H1 (cell line): Measurements from ENCODE around the gene ROR1. TPM values are rescaled to one million over a fixed set of nuclear protein-coding genes. Genes with fewer than 3 reads are reported as not detected.

Experiments
- CTCF ChIA-PET: fragments of 300-600 bp; sonication (Branson Sonifier 250); formaldehyde crosslinking; loops from one replicate; lab custom pipeline; 2021; ENCODE audit not compliant: partially characterized antibody; lab: Charles Lee
- POLR2A ChIA-PET: fragments of 300-600 bp; sonication (Branson Sonifier 250); formaldehyde crosslinking; loops from one replicate; lab custom pipeline; 2021; ENCODE audit warnings: inconsistent platforms; ENCODE audit not compliant: partially characterized antibody; lab: Charles Lee
- DNase-seq, 2 experiments: peaks; one replicate each; pipeline versions ENCODE4 v3.0.0 to v3.0.0-alpha.2; 2010 to 2022; ENCODE audit warnings: low spot score in 2 of 2, low read depth in 1 of 2, mixed read lengths in 1 of 2
- FAIRE-seq: peaks from 2 replicates; lab custom pipeline; 2011; peaks lifted over from hg19 to GRCh38; lab: Jason Lieb, UNC
- H2AFZ ChIP-seq: 2 replicates; pipeline ENCODE4 v1.8.1; 2012; ENCODE audit warnings: low read length, inconsistent platforms
- H2AK5ac ChIP-seq: 2 replicates; pipeline ENCODE4 v1.6.1; 2013; ENCODE audit warnings: low read depth, low read length
- H2BK120ac ChIP-seq: replicated peaks from 2 replicates; pipeline ENCODE3; 2013; ENCODE audit warnings: low read depth, low read length, inconsistent platforms
- H2BK12ac ChIP-seq: 2 replicates; pipeline ENCODE4 v1.6.1; 2013; ENCODE audit warnings: low read depth, low read length
- H2BK15ac ChIP-seq: 2 replicates; pipeline ENCODE4 v1.6.1; 2013; ENCODE audit warnings: low read length
- H2BK20ac ChIP-seq: 2 replicates; pipeline ENCODE4 v1.6.1; 2013; ENCODE audit warnings: low read length
- H2BK5ac ChIP-seq: 2 replicates; pipeline ENCODE4 v1.6.1; 2013; ENCODE audit warnings: low read depth, low read length
- H3K14ac ChIP-seq: 2 replicates; pipeline ENCODE4 v1.6.1; 2013; ENCODE audit warnings: inconsistent platforms; ENCODE audit not compliant: insufficient read length
- H3K18ac ChIP-seq: 2 replicates; pipeline ENCODE4 v1.6.1; 2013; ENCODE audit warnings: low read length; ENCODE audit errors: extremely low read depth
- H3K23ac ChIP-seq: 2 replicates; pipeline ENCODE4 v1.6.1; 2013; ENCODE audit warnings: inconsistent platforms; ENCODE audit not compliant: insufficient read length
- H3K23me2 ChIP-seq: 2 replicates; pipeline ENCODE4 v1.6.1; 2013; ENCODE audit warnings: low read depth, low read length
- H3K27ac ChIP-seq: 2 replicates; pipeline ENCODE4 v1.6.1; 2011; ENCODE audit warnings: low read depth, low read length, inconsistent platforms
- H3K27me3 ChIP-seq, 4 experiments: replicated peaks in 1 of 4; 1 replicate in 1 of 4; 2 replicates in 3 of 4; pipeline versions ENCODE4 v1.6.1 to v1.8.1; 2011 to 2013; ENCODE audit warnings: low read length in 3 of 4, mild to moderate bottlenecking in 3 of 4, inconsistent platforms in 2 of 4, mixed read lengths in 2 of 4, moderate library complexity in 1 of 4; ENCODE audit not compliant: control insufficient read depth in 3 of 4, insufficient read depth in 3 of 4; ENCODE audit errors: extremely low read depth in 1 of 4
- H3K36me3 ChIP-seq, 4 experiments: 2 replicates each; pipeline versions ENCODE4 v1.6.1 to v1.8.1; 2011 to 2013; ENCODE audit warnings: mild to moderate bottlenecking in 4 of 4, low read length in 3 of 4, moderate library complexity in 2 of 4, control low read depth in 1 of 4, inconsistent platforms in 1 of 4; ENCODE audit not compliant: insufficient read depth in 4 of 4, control insufficient read depth in 2 of 4
- H3K4ac ChIP-seq: replicated peaks from 2 replicates; pipeline ENCODE3; 2013; ENCODE audit warnings: low read length, low read depth, mixed read lengths, inconsistent platforms; ENCODE audit not compliant: insufficient read length
- H3K4me1 ChIP-seq, 4 experiments: replicated peaks in 1 of 4; 1 replicate in 1 of 4; 2 replicates in 3 of 4; pipeline versions ENCODE4 v1.6.1 to v1.8.1; 2011 to 2013; ENCODE audit warnings: low read length in 3 of 4, inconsistent platforms in 2 of 4, mixed read lengths in 1 of 4; ENCODE audit not compliant: insufficient read depth in 4 of 4, control insufficient read depth in 3 of 4
- H3K4me2 ChIP-seq, 2 experiments: 2 replicates each; pipeline versions ENCODE4 v1.6.1 to v1.8.1; 2011 to 2013; ENCODE audit warnings: low read depth in 2 of 2, low read length in 2 of 2, control low read depth in 1 of 2, inconsistent platforms in 1 of 2, mild to moderate bottlenecking in 1 of 2; ENCODE audit not compliant: insufficient read depth in 1 of 2
- H3K4me3 ChIP-seq, 4 experiments: fragments of 200-600, 300-600 bp in 1 of 4; sonication (generic), shearing (Covaris generic), sonication (Bioruptor Twin) in 1 of 4; 2 replicates each; pipeline versions ENCODE4 v1.5.1 to v1.8.1; 2011 to 2016; ENCODE audit warnings: low read length in 4 of 4, low read depth in 3 of 4, control low read depth in 2 of 4, inconsistent platforms in 2 of 4, mild to moderate bottlenecking in 2 of 4, mixed read lengths in 1 of 4, moderate library complexity in 1 of 4; ENCODE audit not compliant: insufficient read depth in 2 of 4; ENCODE audit errors: extremely low read depth in 1 of 4
- H3K56ac ChIP-seq: replicated peaks from 2 replicates; pipeline ENCODE3; 2013; ENCODE audit warnings: low read depth, mild to moderate bottlenecking, mixed read lengths, low read length, inconsistent platforms; ENCODE audit not compliant: insufficient read length
- H3K79me1 ChIP-seq: 2 replicates; pipeline ENCODE4 v1.6.1; 2013; ENCODE audit warnings: low read depth, low read length, control low read depth
- H3K79me2 ChIP-seq, 2 experiments: 2 replicates each; pipeline versions ENCODE4 v1.6.1 to v1.8.1; 2012 to 2013; ENCODE audit warnings: low read length in 2 of 2, mild to moderate bottlenecking in 2 of 2, inconsistent platforms in 1 of 2; ENCODE audit not compliant: insufficient read depth in 2 of 2, control insufficient read depth in 1 of 2
- H3K9ac ChIP-seq, 4 experiments: replicated peaks in 1 of 4; 1 replicate in 1 of 4; 2 replicates in 3 of 4; pipeline versions ENCODE4 v1.6.1 to v1.8.1; 2011 to 2013; ENCODE audit warnings: low read depth in 3 of 4, low read length in 3 of 4, control low read depth in 2 of 4, mild to moderate bottlenecking in 2 of 4, moderate library complexity in 2 of 4, inconsistent platforms in 1 of 4; ENCODE audit errors: extremely low read depth in 1 of 4
- H3K9me3 ChIP-seq, 2 experiments: 2 replicates each; pipeline versions ENCODE4 v1.6.1 to v1.8.1; 2012 to 2013; ENCODE audit warnings: mild to moderate bottlenecking in 2 of 2, moderate library complexity in 2 of 2, control low read depth in 1 of 2, inconsistent platforms in 1 of 2, low read depth in 1 of 2, low read length in 1 of 2, mixed read lengths in 1 of 2; ENCODE audit not compliant: insufficient read depth in 2 of 2
- H4K20me1 ChIP-seq, 2 experiments: replicated peaks in 1 of 2; 2 replicates each; pipeline versions ENCODE3 to v1.8.1; 2011 to 2013; ENCODE audit warnings: inconsistent platforms in 2 of 2, low read length in 2 of 2, mild to moderate bottlenecking in 1 of 2; ENCODE audit not compliant: insufficient read depth in 2 of 2, control insufficient read depth in 1 of 2
- H4K5ac ChIP-seq: 2 replicates; pipeline ENCODE4 v1.6.1; 2013; ENCODE audit warnings: low read length, low read depth, mixed read lengths, inconsistent platforms; ENCODE audit not compliant: insufficient read length
- H4K8ac ChIP-seq: 2 replicates; pipeline ENCODE4 v1.8.0; 2013; ENCODE audit warnings: mild to moderate bottlenecking, moderate library complexity, low read length, inconsistent platforms; ENCODE audit not compliant: insufficient read depth; ENCODE audit errors: extremely low read depth
- H4K91ac ChIP-seq: replicated peaks from 2 replicates; pipeline ENCODE3; 2013; ENCODE audit warnings: low read length, mixed read lengths, inconsistent platforms; ENCODE audit not compliant: insufficient read length
- ATF2 ChIP-seq: IDR thresholded peaks from 2 replicates; pipeline ENCODE4 v1.6.1; 2012; ENCODE audit warnings: low read length, inconsistent platforms
- CBX8 ChIP-seq: fragments of 300-800, 300-1000 bp; sonication (generic); IDR thresholded peaks from 2 replicates; pipeline ENCODE4 v1.7.1; 2016; ENCODE audit warnings: low read depth, low read length, borderline replicate concordance
- GABPA ChIP-seq: IDR thresholded peaks from 2 replicates; pipeline ENCODE4 v1.6.1; 2011; ENCODE audit warnings: mild to moderate bottlenecking, low read length, moderate library complexity, borderline replicate concordance; ENCODE audit not compliant: insufficient read depth
- JUN ChIP-seq: IDR thresholded peaks from 2 replicates; pipeline ENCODE4 v1.6.1; 2011; ENCODE audit warnings: low read depth, mild to moderate bottlenecking, improper control_type of control experiment, low read length
- POU5F1 ChIP-seq: IDR thresholded peaks from 2 replicates; pipeline ENCODE4 v1.6.1; 2011; ENCODE audit warnings: low read depth, mild to moderate bottlenecking, low read length, moderate library complexity
- RAD21 ChIP-seq, 2 experiments: IDR thresholded peaks in 1 of 2; conservative IDR thresholded peaks in 1 of 2; 2 replicates each; pipeline ENCODE4 v1.6.1; 2011; ENCODE audit warnings: low read depth in 2 of 2, low read length in 2 of 2, improper control_type of control experiment in 1 of 2, inconsistent platforms in 1 of 2, mild to moderate bottlenecking in 1 of 2, moderate library complexity in 1 of 2
- RNF2 ChIP-seq: fragments of 200-900, 300-1000 bp; sonication (generic); IDR thresholded peaks from 2 replicates; pipeline ENCODE4 v1.7.1; 2016; ENCODE audit warnings: borderline replicate concordance, low read depth, mild to moderate bottlenecking, antibody characterized with exemption, low read length; ENCODE audit not compliant: poor library complexity, severe bottlenecking; ENCODE audit errors: missing control alignments
- TBP ChIP-seq: IDR thresholded peaks from 2 replicates; pipeline ENCODE4 v1.6.1; 2011; ENCODE audit warnings: low read depth, low read length, improper control_type of control experiment
- USF2 ChIP-seq: IDR thresholded peaks from 2 replicates; pipeline ENCODE4 v1.6.1; 2011; ENCODE audit warnings: low read length, improper control_type of control experiment
- WGBS, 2 experiments: shearing (Covaris generic) in 1 of 2; methylation state at CpG; one replicate each; pipeline versions ENCODE4 v1.1.6 to v1.1.7; 2013 to 2015; ENCODE audit warnings: low lambda C conversion rate in 2 of 2, mixed read lengths in 2 of 2, inconsistent platforms in 1 of 2, low coverage in 1 of 2, missing lambda C conversion rate in 1 of 2; ENCODE audit not compliant: insufficient replicate concordance in 2 of 2, insufficient coverage in 1 of 2, insufficient read length in 1 of 2; ENCODE audit errors: extremely low coverage in 1 of 2, missing lambda C conversion rate in 1 of 2; 5-methylcytosine and 5-hydroxymethylcytosine counted together
- polyA plus RNA-seq, 7 experiments: library from polyadenylated mRNA; depleted of rRNA in 3 of 7; stranded (reverse) in 5 of 7; unstranded in 2 of 7; fragments of >200 nt in 5 of 7; fragments of 200-250 nt in 2 of 7; gene quantifications; 1 replicate in 5 of 7; 2 replicates in 1 of 7; 4 replicates in 1 of 7; pipeline versions ENCODE4 v1.2.1 to v1.2.3, GENCODE V29; 2011 to 2013; ENCODE audit warnings: missing spikeins in 2 of 7, mixed read lengths in 2 of 7
- total RNA-seq: library from RNA; stranded (reverse); fragmentation: NEBNext Ultra II Directional; extraction: Animal tissue kit (Norgen Biotek cat#: 25700); gene quantifications from 2 replicates; pipeline ENCODE4 v1.2.1, GENCODE V29; 2021

Gene ROR1
- total and polyA plus RNA-seq, 2 of the 8 experiments (the other 6 are each of a cell fraction or from before 2014, with no cell fraction given), result 33.6 to 73.6 TPM

- H2AFZ ChIP-seq, result no peak overlapping the region
- no peak overlapping the region for H3K4me2 ChIP-seq
- no peak overlapping the region for H4K91ac ChIP-seq
- H2BK5ac ChIP-seq, result no peak overlapping the region
- no peak overlapping the region for H3K27ac ChIP-seq
- no peaks in the 10 kb centered on the region for H3K9me3 ChIP-seq
- peaks cover 0 to 6% (median 3%) of the 10 kb centered on the region in 4 experiments; a peak in 1 of 7 replicates for H3K4me1 ChIP-seq
- H3K14ac ChIP-seq, result no peak overlapping the region
- H4K20me1 ChIP-seq, result peaks cover 0 to 2% of the 10 kb centered on the region in 2 experiments
- no peaks in the 10 kb centered on the region for H3K36me3 ChIP-seq
- no peak overlapping the region for H2BK15ac ChIP-seq
- no peak overlapping the region for H3K4me3 ChIP-seq
- no peak overlapping the region for H3K18ac ChIP-seq
- ChIA-PET POLR2A (no interaction called here), CTCF (no interaction called here)
- no peak overlapping the region for H3K23ac ChIP-seq
- no peak overlapping the region for H3K9ac ChIP-seq
- no peaks in the 10 kb centered on the region for H3K23me2 ChIP-seq
- H2BK120ac ChIP-seq, result no peak overlapping the region
- DNase-seq (no peak), FAIRE-seq (no peak)
- no peaks in the 10 kb centered on the region for H3K79me1 ChIP-seq
- no peak overlapping the region for H2AK5ac ChIP-seq
- no peak overlapping the region for H2BK12ac ChIP-seq
- no peak overlapping the region for H3K4ac ChIP-seq
- H4K5ac ChIP-seq, result no peak overlapping the region
- 100% methylated on average over 1 of the region's 1 CpG; no CpG with 5 or more reads in 1 of the 2 experiments for WGBS, 2 experiments
- no peak overlapping the region for H4K8ac ChIP-seq
- H2BK20ac ChIP-seq, result no peak overlapping the region
- no peak overlapping the region for H3K56ac ChIP-seq
- no peaks in the 10 kb centered on the region for H3K27me3 ChIP-seq
- 0 out of 4 replicates have a peak, but pooled peaks cover 0 to 6% of the 10 kb centered on the region in 2 experiments for H3K79me2 ChIP-seq
- TF ChIP-seq POU5F1, result no peak
- TF ChIP-seq GABPA, result no peak
- no peak for TF ChIP-seq CBX8
- no peak for TF ChIP-seq JUN
- TF ChIP-seq USF2, result no peak
- TF ChIP-seq ATF2, result no peak
- no peak for TF ChIP-seq RAD21 (IDR thresholded peaks at IDR 0.05 in 1 of 2, conservative IDR thresholded peaks at IDR 0.05 in 1 of 2; ENCODE audit: low read depth in 2 of 2, low read length in 2 of 2)
- TF ChIP-seq TBP, result no peak
- no peak for TF ChIP-seq RNF2
These were observed 324.6 kb downstream of the ROR1 start for GRCh38 chr1:64098436-64098835.
